ENCODE measurements around the gene MPZ.

The MPZ gene

GRCh38 chr1:161350671-161351070 lies 40.9 kb upstream of the MPZ start:
- Histone ChIP-seq H3K9me3 (ENCODE audit: control insufficient read depth, insufficient read depth, low read depth, low read length) (no peaks in the 10 kb centered on the region), H3K27ac (ENCODE audit: extremely low read depth, low read depth, low read length) (no peak overlapping the region), H3K4me3 (ENCODE audit: low read depth, low read length) (no peak overlapping the region), H3K36me3 (ENCODE audit: control insufficient read depth in 2 of 2, insufficient read depth in 1 of 2, low read length in 2 of 2) (peaks cover 8 to 43% of the 10 kb centered on the region in 2 experiments; a peak in 2 of 3 replicates), H3K4me1 (ENCODE audit: control insufficient read depth, insufficient read depth, low read length) (no peaks in the 10 kb centered on the region)
- ChIA-PET POLR2A (no interaction called here), CTCF (interaction anchor here (0.6 kb wide), 1 partner anchor 559 kb away, joined by 3 read pairs; no protein-coding TSS in a partner anchor)
- TF ChIP-seq ZNF48 (tag by site-specific recombination; IDR thresholded peaks at IDR 0.05), result no peak
- TF ChIP-seq OSR2 (tag by site-specific recombination; IDR thresholded peaks at IDR 0.05), result no peak
- TF ChIP-seq ZNF629 (tag by site-specific recombination; IDR thresholded peaks at IDR 0.05), result no peak
- TF ChIP-seq, protein P1, sequence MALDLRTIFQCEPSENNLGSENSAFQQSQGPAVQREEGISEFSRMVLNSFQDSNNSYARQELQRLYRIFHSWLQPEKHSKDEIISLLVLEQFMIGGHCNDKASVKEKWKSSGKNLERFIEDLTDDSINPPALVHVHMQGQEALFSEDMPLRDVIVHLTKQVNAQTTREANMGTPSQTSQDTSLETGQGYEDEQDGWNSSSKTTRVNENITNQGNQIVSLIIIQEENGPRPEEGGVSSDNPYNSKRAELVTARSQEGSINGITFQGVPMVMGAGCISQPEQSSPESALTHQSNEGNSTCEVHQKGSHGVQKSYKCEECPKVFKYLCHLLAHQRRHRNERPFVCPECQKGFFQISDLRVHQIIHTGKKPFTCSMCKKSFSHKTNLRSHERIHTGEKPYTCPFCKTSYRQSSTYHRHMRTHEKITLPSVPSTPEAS (tag by site-specific recombination; IDR thresholded peaks at IDR 0.05), result no peak
- TF ChIP-seq, protein P2, sequence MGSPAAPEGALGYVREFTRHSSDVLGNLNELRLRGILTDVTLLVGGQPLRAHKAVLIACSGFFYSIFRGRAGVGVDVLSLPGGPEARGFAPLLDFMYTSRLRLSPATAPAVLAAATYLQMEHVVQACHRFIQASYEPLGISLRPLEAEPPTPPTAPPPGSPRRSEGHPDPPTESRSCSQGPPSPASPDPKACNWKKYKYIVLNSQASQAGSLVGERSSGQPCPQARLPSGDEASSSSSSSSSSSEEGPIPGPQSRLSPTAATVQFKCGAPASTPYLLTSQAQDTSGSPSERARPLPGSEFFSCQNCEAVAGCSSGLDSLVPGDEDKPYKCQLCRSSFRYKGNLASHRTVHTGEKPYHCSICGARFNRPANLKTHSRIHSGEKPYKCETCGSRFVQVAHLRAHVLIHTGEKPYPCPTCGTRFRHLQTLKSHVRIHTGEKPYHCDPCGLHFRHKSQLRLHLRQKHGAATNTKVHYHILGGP (tag by site-specific recombination; IDR thresholded peaks at IDR 0.05), result no peak
- TF ChIP-seq ZNF624 (tag by site-specific recombination; IDR thresholded peaks at IDR 0.05), result no peak
- no peak for TF ChIP-seq ZBTB17 (tag by site-specific recombination; IDR thresholded peaks at IDR 0.05)
- no peak for TF ChIP-seq ZEB2 (tag by site-specific recombination; IDR thresholded peaks at IDR 0.05)
- TF ChIP-seq ZNF239 (tag by site-specific recombination; IDR thresholded peaks at IDR 0.05), result no peak
- TF ChIP-seq ZSCAN5A (tag by site-specific recombination; IDR thresholded peaks at IDR 0.05), result no peak
- no peak for TF ChIP-seq ZNF664 (tag by site-specific recombination; IDR thresholded peaks at IDR 0.05)

DNA sequence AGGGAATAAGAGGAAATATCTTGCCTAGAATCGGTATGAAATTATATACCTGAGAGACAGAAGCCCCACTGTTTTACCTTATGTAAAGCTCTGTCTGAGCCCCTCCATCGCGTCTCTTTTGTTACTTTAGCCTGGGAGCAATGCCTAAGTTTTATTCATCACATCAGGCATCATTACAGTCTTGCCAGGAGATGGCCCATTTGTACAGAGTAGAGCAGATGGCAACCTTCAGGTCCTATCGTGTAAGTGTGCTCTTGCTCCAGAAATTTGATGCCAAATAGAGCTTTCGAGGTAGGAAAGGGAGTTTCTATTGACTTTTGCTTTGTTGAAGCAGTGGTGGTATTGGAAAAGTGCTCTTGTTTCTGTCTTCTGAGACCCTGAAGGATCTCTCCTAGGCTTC lies 33.1 kb upstream of the MPZ start:
- H3K27ac ChIP-seq (ENCODE audit: extremely low read depth, low read depth, low read length), result no peak overlapping the region
- no peaks in the 10 kb centered on the region for H3K9me3 ChIP-seq (ENCODE audit: control insufficient read depth, insufficient read depth, low read depth, low read length)
- CTCF ChIA-PET, result interaction anchor here (1.3 kb wide), 2 partner anchors 26 to 32 kb away, joined by 3 to 4 read pairs; no protein-coding TSS in a partner anchor
- H3K36me3 ChIP-seq (ENCODE audit: control insufficient read depth in 2 of 2, insufficient read depth in 1 of 2, low read length in 2 of 2), result peaks cover 32 to 71% of the 10 kb centered on the region in 2 experiments
- H3K4me1 ChIP-seq (ENCODE audit: control insufficient read depth, insufficient read depth, low read length), result no peaks in the 10 kb centered on the region
- POLR2A ChIA-PET, result no interaction called here
- TF ChIP-seq ZNF324 (tag by site-specific recombination; IDR thresholded peaks at IDR 0.05) (no peak), ZNF530 (tag by site-specific recombination; IDR thresholded peaks at IDR 0.05; ENCODE audit: low read depth) (no peak)
- no peak overlapping the region for H3K4me3 ChIP-seq (ENCODE audit: low read depth, low read length)

DNA sequence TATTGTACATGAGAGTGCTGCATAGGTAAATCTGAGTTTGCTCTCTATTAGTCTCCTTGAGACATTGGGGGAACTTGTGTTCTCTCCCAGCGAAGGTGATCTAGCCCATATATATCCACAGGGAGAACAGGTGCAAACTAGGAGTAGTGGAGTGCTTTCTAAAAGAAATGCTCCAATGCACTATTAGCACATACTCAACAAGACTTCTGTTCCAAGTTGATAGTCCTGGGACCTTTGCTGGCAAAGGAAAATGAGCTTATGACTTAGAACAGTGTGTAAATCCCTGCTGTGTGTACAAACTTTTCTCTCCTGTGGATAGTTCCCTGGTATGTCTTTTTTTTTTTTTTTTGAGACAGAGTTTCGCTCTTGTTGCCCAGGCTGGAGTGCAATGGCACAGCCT lies 32.4 kb upstream of the MPZ start:
- POLR2A ChIA-PET, result no interaction called here
- Histone ChIP-seq H3K9me3 (ENCODE audit: control insufficient read depth, insufficient read depth, low read depth, low read length) (no peaks in the 10 kb centered on the region), H3K4me1 (ENCODE audit: control insufficient read depth, insufficient read depth, low read length) (no peaks in the 10 kb centered on the region), H3K36me3 (ENCODE audit: control insufficient read depth in 2 of 2, insufficient read depth in 1 of 2, low read length in 2 of 2) (peaks cover 32 to 77% of the 10 kb centered on the region in 2 experiments), H3K27ac (ENCODE audit: extremely low read depth, low read depth, low read length) (no peak overlapping the region), H3K4me3 (ENCODE audit: low read depth, low read length) (no peak overlapping the region)
- CTCF ChIA-PET, result interaction anchor here (0.5 to 1.3 kb wide), 5 partner anchors 26 to 1054 kb away, joined by 3 to 6 read pairs (median 4); no protein-coding TSS in a partner anchor
- TF ChIP-seq ZIC2 (tag by site-specific recombination; IDR thresholded peaks at IDR 0.05) (no peak), PATZ1 (tag by site-specific recombination; IDR thresholded peaks at IDR 0.05) (no peak), ZNF132 (tag by site-specific recombination; IDR thresholded peaks at IDR 0.05; ENCODE audit: borderline replicate concordance) (no peak), SP7 (tag by site-specific recombination; IDR thresholded peaks at IDR 0.05) (no peak), ZNF202 (tag by site-specific recombination; IDR thresholded peaks at IDR 0.05; ENCODE audit: borderline replicate concordance) (no peak), ZNF302 (tag by site-specific recombination; IDR thresholded peaks at IDR 0.05; ENCODE audit: low read depth) (no peak), ZFP41 (tag by site-specific recombination; IDR thresholded peaks at IDR 0.05; ENCODE audit: borderline replicate concordance) (no peak), ZBTB17 (tag by site-specific recombination; IDR thresholded peaks at IDR 0.05) (no peak), ZNF223 (tag by site-specific recombination; IDR thresholded peaks at IDR 0.05) (no peak)
- TF ChIP-seq, protein P3, sequence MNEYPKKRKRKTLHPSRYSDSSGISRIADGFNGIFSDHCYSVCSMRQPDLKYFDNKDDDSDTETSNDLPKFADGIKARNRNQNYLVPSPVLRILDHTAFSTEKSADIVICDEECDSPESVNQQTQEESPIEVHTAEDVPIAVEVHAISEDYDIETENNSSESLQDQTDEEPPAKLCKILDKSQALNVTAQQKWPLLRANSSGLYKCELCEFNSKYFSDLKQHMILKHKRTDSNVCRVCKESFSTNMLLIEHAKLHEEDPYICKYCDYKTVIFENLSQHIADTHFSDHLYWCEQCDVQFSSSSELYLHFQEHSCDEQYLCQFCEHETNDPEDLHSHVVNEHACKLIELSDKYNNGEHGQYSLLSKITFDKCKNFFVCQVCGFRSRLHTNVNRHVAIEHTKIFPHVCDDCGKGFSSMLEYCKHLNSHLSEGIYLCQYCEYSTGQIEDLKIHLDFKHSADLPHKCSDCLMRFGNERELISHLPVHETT (tag by site-specific recombination; IDR thresholded peaks at IDR 0.05), result no peak
